GM18861 (cell line): ENCODE data around the gene GABRR2.

Experiments used
- ATAC-seq: cut with Tn5 transposase; IDR thresholded peaks from one replicate; pipeline ENCODE4 v1.9.1; 2021; ENCODE audit not compliant: unreplicated experiment

The GABRR2 gene

GRCh38 chr6:89315249-89315885 is at the start of gene GABRR2:
GABRR2 (minus strand) TSS chr6:89315299; CDS start chr6:89315165, 134 bp downstream.
- no peak for ATAC-seq

GRCh38 chr6:89364586-89364985 is 49.5 kb upstream of the GABRR2 start:
- ATAC-seq: no peak

GRCh38 chr6:89361171-89361570 is 46.1 kb upstream of the GABRR2 start:
- ATAC-seq: no peak

GRCh38 chr6:89360415-89360999 is 45.4 kb upstream of the GABRR2 start:
- peak; percentile 41 for ATAC-seq

GRCh38 chr6:89359561-89359960 is 44.5 kb upstream of the GABRR2 start:
- no peak for ATAC-seq

GRCh38 chr6:89357390-89357789 is 42.3 kb upstream of the GABRR2 start:
- peak; percentile 48 for ATAC-seq

- ATAC-seq: no peak
These were observed 41.6 kb upstream of the GABRR2 start for GRCh38 chr6:89356642-89357170.

GRCh38 chr6:89355511-89356194 is 40.6 kb upstream of the GABRR2 start:
- no peak for ATAC-seq

- no peak for ATAC-seq
These were observed 38.7 kb upstream of the GABRR2 start for GRCh38 chr6:89353702-89354392.

GRCh38 chr6:89353118-89353556 is 38.0 kb upstream of the GABRR2 start:
- no peak for ATAC-seq

- ATAC-seq: peak; percentile 33
These were observed 37.4 kb upstream of the GABRR2 start, which contains the start of gene UBE2J1 for GRCh38 chr6:89352278-89353117. UBE2J1 (minus strand) TSS chr6:89352722; CDS start chr6:89352569, 153 bp downstream.

- no peak for ATAC-seq
These were observed 36.7 kb upstream of the GABRR2 start for GRCh38 chr6:89351671-89352277.

- peak; percentile 47 for ATAC-seq
These were observed 35.3 kb upstream of the GABRR2 start for GRCh38 chr6:89350281-89350966.

- no peak for ATAC-seq
These were observed 33.3 kb upstream of the GABRR2 start for GRCh38 chr6:89348372-89348771.

GRCh38 chr6:89347825-89348224 is 32.7 kb upstream of the GABRR2 start:
- no peak for ATAC-seq

- ATAC-seq: no peak
These were observed 31.3 kb upstream of the GABRR2 start for GRCh38 chr6:89346433-89346832.

- ATAC-seq: no peak
These were observed 24.5 kb upstream of the GABRR2 start for GRCh38 chr6:89339565-89339964.

- no peak for ATAC-seq
These were observed 20.1 kb upstream of the GABRR2 start for GRCh38 chr6:89335164-89335563.

- no peak for ATAC-seq
These were observed 15.8 kb upstream of the GABRR2 start for GRCh38 chr6:89330910-89331309.
